WTC11 (cell line): ENCODE measurements around the gene DNAH8. TPM values are rescaled to one million over a fixed set of nuclear protein-coding genes. Genes with fewer than 3 reads are reported as not detected.

ENCODE experiments used
- ATAC-seq: fragments of 200-7000 bp; cut with Tn5 transposase; 2 replicates; pipeline ENCODE4 v1.10.0; 2021; ENCODE audit warnings: mild to moderate bottlenecking, moderate library complexity
- CTCF ChIA-PET: fragments of 300-600 bp; sonication (Branson Sonifier 250); formaldehyde crosslinking; loops from one replicate; lab custom pipeline; 2021; ENCODE audit warnings: antibody characterized with exemption; lab: Charles Lee
- POLR2A ChIA-PET: fragments of 350-600 bp; sonication (Branson Sonifier 250); formaldehyde crosslinking; loops from one replicate; lab custom pipeline; 2021; ENCODE audit warnings: antibody characterized with exemption; lab: Charles Lee
- DNase-seq: peaks from one replicate; pipeline ENCODE4 v3.0.0; 2021; ENCODE audit warnings: low spot score
- H3K27ac Mint-ChIP-seq: 2 replicates; pipeline ENCODE4 v1.8.0; 2021; ENCODE audit warnings: mixed read lengths
- H3K27me3 Mint-ChIP-seq: 2 replicates; pipeline ENCODE4 v1.8.0; 2021; ENCODE audit warnings: low read depth, mild to moderate bottlenecking, moderate library complexity, mixed read lengths
- H3K36me3 Mint-ChIP-seq: 2 replicates; pipeline ENCODE4 v1.8.0; 2021; ENCODE audit warnings: mixed read lengths
- H3K4me1 Mint-ChIP-seq: 2 replicates; pipeline ENCODE4 v1.8.0; 2022; ENCODE audit warnings: mixed read lengths
- H3K4me3 Mint-ChIP-seq: 2 replicates; pipeline ENCODE4 v1.8.0; 2021; ENCODE audit warnings: mild to moderate bottlenecking, moderate library complexity, mixed read lengths
- H3K9me3 Mint-ChIP-seq: 2 replicates; pipeline ENCODE4 v1.8.0; 2021; ENCODE audit warnings: mixed read lengths
- CREM ChIP-seq: sonication (generic); formaldehyde crosslinking; IDR thresholded peaks from 2 replicates; pipeline ENCODE4 v1.8.1; 2022; ENCODE audit warnings: mild to moderate bottlenecking, missing genetic modification reagents, moderate library complexity
- ERG ChIP-seq: fragments of 250-450 bp; sonication (Bioruptor Pico); IDR thresholded peaks from 2 replicates; pipeline ENCODE4 v1.8.0; 2021; ENCODE audit warnings: mild to moderate bottlenecking
- ESRRA ChIP-seq: sonication (generic); formaldehyde crosslinking; IDR thresholded peaks from 2 replicates; pipeline ENCODE4 v1.8.1; 2022; ENCODE audit warnings: mild to moderate bottlenecking, missing genetic modification reagents, borderline replicate concordance
- FOXP1 ChIP-seq: sonication (generic); formaldehyde crosslinking; IDR thresholded peaks from 2 replicates; pipeline ENCODE4 v1.8.0; 2022; ENCODE audit warnings: missing genetic modification reagents, mild to moderate bottlenecking, moderate library complexity, borderline replicate concordance
- GABPB1 ChIP-seq: sonication (generic); formaldehyde crosslinking; IDR thresholded peaks from 2 replicates; pipeline ENCODE4 v1.8.1; 2023; ENCODE audit warnings: mild to moderate bottlenecking, missing genetic modification reagents
- GRHL2 ChIP-seq: fragments of 250-450 bp; sonication (Bioruptor Pico); IDR thresholded peaks from 2 replicates; pipeline ENCODE4 v1.8.0; 2022; ENCODE audit warnings: mild to moderate bottlenecking, moderate library complexity; ENCODE audit not compliant: insufficient replicate concordance, severe bottlenecking
- IRF1 ChIP-seq: sonication (generic); formaldehyde crosslinking; IDR thresholded peaks from 2 replicates; pipeline ENCODE4 v1.8.0; 2023; ENCODE audit warnings: missing genetic modification reagents
- JAZF1 ChIP-seq: fragments of 250-450 bp; sonication (Bioruptor Pico); IDR thresholded peaks from 2 replicates; pipeline ENCODE4 v1.9.0; 2021; ENCODE audit warnings: moderate library complexity, mild to moderate bottlenecking, inconsistent platforms
- KAT7 ChIP-seq: sonication (generic); formaldehyde crosslinking; IDR thresholded peaks from 2 replicates; pipeline ENCODE4 v1.8.1; 2023; ENCODE audit warnings: missing genetic modification reagents, mild to moderate bottlenecking, borderline replicate concordance
- MLX ChIP-seq: sonication (generic); formaldehyde crosslinking; IDR thresholded peaks from 2 replicates; pipeline ENCODE4 v1.8.1; 2023; ENCODE audit warnings: mild to moderate bottlenecking, missing genetic modification reagents, moderate library complexity
- MYBL2 ChIP-seq: sonication (generic); formaldehyde crosslinking; IDR thresholded peaks from 2 replicates; pipeline ENCODE4 v1.8.1; 2023; ENCODE audit warnings: mild to moderate bottlenecking, moderate library complexity, missing genetic modification reagents
- NFATC4 ChIP-seq: fragments of 250-450 bp; sonication (Bioruptor Pico); IDR thresholded peaks from 2 replicates; pipeline ENCODE4 v1.9.0; 2021; ENCODE audit warnings: mild to moderate bottlenecking
- NR3C1 ChIP-seq: sonication (generic); formaldehyde crosslinking; conservative IDR thresholded peaks from 2 replicates; pipeline ENCODE4 v1.8.1; 2023; ENCODE audit warnings: low read depth, mild to moderate bottlenecking, missing genetic modification reagents
- SMAD3 ChIP-seq: sonication (generic); formaldehyde crosslinking; IDR thresholded peaks from 2 replicates; pipeline ENCODE4 v1.8.0; 2022; ENCODE audit warnings: missing genetic modification reagents, mild to moderate bottlenecking, borderline replicate concordance
- SOX15 ChIP-seq: fragments of 250-450 bp; sonication (Bioruptor Pico); IDR thresholded peaks from 2 replicates; pipeline ENCODE4 v1.9.0; 2021; ENCODE audit warnings: mild to moderate bottlenecking
- TCF7 ChIP-seq: sonication (generic); formaldehyde crosslinking; IDR thresholded peaks from 2 replicates; pipeline ENCODE4 v1.8.0; 2022; ENCODE audit warnings: mild to moderate bottlenecking, low read depth, missing genetic modification reagents, moderate library complexity
- ZNF416 ChIP-seq: fragments of 250-450 bp; sonication (Bioruptor Pico); IDR thresholded peaks from 2 replicates; pipeline ENCODE4 v1.9.0; 2021; ENCODE audit warnings: mild to moderate bottlenecking, inconsistent platforms
- total RNA-seq: library from RNA; stranded (reverse); gene quantifications from 3 replicates; pipeline ENCODE4 v1.2.3, GENCODE V29; 2021
- TF ChIP-seq, protein P1 (sequence below): sonication (generic); formaldehyde crosslinking; IDR thresholded peaks from 2 replicates; pipeline ENCODE4 v1.8.0; 2022; ENCODE audit warnings: mild to moderate bottlenecking, missing genetic modification reagents
- TF ChIP-seq, protein P2 (sequence below): sonication (generic); formaldehyde crosslinking; IDR thresholded peaks from 2 replicates; pipeline ENCODE4 v1.8.1; 2022; ENCODE audit warnings: mild to moderate bottlenecking, missing genetic modification reagents, moderate library complexity, borderline replicate concordance
- TF ChIP-seq, protein P3 (sequence below): sonication (generic); formaldehyde crosslinking; IDR thresholded peaks from 2 replicates; pipeline ENCODE4 v1.8.0; 2022; ENCODE audit warnings: mild to moderate bottlenecking, missing genetic modification reagents
- TF ChIP-seq, protein P4 (sequence below): sonication (generic); formaldehyde crosslinking; IDR thresholded peaks from 2 replicates; pipeline ENCODE4 v1.8.0; 2023; ENCODE audit warnings: mild to moderate bottlenecking, missing genetic modification reagents
- TF ChIP-seq, protein P5 (sequence below): sonication (generic); formaldehyde crosslinking; IDR thresholded peaks from 2 replicates; pipeline ENCODE4 v1.8.1; 2023; ENCODE audit warnings: mild to moderate bottlenecking, missing genetic modification reagents, borderline replicate concordance

DNAH8 gene
- total RNA-seq, 1 experiment from 2014 or later: 0.02 TPM

GRCh38 chr6:38784506-38785235 is 69.6 kb downstream of the DNAH8 start:
- no peak for ATAC-seq
- TF ChIP-seq MLX (CRISPR knock-in tag) (no peak), KAT7 (CRISPR knock-in tag) (no peak), NFATC4 (CRISPR knock-in tag) (no peak), JAZF1 (no peak), GRHL2 (CRISPR knock-in tag) (no peak), IRF1 (CRISPR knock-in tag) (no peak)
- TF ChIP-seq, protein P1, sequence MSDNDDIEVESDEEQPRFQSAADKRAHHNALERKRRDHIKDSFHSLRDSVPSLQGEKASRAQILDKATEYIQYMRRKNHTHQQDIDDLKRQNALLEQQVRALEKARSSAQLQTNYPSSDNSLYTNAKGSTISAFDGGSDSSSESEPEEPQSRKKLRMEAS (CRISPR knock-in tag): no peak
- TF ChIP-seq, protein P2, sequence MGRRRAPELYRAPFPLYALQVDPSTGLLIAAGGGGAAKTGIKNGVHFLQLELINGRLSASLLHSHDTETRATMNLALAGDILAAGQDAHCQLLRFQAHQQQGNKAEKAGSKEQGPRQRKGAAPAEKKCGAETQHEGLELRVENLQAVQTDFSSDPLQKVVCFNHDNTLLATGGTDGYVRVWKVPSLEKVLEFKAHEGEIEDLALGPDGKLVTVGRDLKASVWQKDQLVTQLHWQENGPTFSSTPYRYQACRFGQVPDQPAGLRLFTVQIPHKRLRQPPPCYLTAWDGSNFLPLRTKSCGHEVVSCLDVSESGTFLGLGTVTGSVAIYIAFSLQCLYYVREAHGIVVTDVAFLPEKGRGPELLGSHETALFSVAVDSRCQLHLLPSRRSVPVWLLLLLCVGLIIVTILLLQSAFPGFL (CRISPR knock-in tag): no peak
- H3K27me3 Mint-ChIP-seq: no peaks in the 10 kb centered on the region
- peaks cover 17% of the 10 kb centered on the region for H3K4me1 Mint-ChIP-seq
- no peaks in the 10 kb centered on the region for H3K9me3 Mint-ChIP-seq
- no peaks in the 10 kb centered on the region for H3K36me3 Mint-ChIP-seq
- ChIA-PET POLR2A (no interaction called here), CTCF (interaction anchor here (0.6 to 2.4 kb wide), 2 partner anchors 11 to 37 kb away, joined by 3 to 14 read pairs; no protein-coding TSS in a partner anchor)
- no peak for DNase-seq
- H3K27ac Mint-ChIP-seq: no peak overlapping the region
- no peak overlapping the region for H3K4me3 Mint-ChIP-seq

GRCh38 chr6:38786486-38786885 is 71.4 kb downstream of the DNAH8 start:
- ATAC-seq (no peak), DNase-seq (no peak)
- Mint-ChIP-seq H3K27me3 (no peaks in the 10 kb centered on the region), H3K9me3 (no peaks in the 10 kb centered on the region), H3K4me1 (peaks cover 17% of the 10 kb centered on the region), H3K4me3 (no peak overlapping the region), H3K27ac (no peak overlapping the region), H3K36me3 (no peaks in the 10 kb centered on the region)
- POLR2A ChIA-PET: no interaction called here
- CTCF ChIA-PET: no interaction called here
- no peak for TF ChIP-seq ERG (CRISPR knock-in tag)
- TF ChIP-seq ZNF416: no peak
- TF ChIP-seq, protein P3, sequence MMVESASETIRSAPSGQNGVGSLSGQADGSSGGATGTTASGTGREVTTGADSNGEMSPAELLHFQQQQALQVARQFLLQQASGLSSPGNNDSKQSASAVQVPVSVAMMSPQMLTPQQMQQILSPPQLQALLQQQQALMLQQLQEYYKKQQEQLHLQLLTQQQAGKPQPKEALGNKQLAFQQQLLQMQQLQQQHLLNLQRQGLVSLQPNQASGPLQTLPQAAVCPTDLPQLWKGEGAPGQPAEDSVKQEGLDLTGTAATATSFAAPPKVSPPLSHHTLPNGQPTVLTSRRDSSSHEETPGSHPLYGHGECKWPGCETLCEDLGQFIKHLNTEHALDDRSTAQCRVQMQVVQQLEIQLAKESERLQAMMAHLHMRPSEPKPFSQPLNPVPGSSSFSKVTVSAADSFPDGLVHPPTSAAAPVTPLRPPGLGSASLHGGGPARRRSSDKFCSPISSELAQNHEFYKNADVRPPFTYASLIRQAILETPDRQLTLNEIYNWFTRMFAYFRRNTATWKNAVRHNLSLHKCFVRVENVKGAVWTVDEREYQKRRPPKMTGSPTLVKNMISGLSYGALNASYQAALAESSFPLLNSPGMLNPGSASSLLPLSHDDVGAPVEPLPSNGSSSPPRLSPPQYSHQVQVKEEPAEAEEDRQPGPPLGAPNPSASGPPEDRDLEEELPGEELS (CRISPR knock-in tag): no peak
- TF ChIP-seq, protein P4, sequence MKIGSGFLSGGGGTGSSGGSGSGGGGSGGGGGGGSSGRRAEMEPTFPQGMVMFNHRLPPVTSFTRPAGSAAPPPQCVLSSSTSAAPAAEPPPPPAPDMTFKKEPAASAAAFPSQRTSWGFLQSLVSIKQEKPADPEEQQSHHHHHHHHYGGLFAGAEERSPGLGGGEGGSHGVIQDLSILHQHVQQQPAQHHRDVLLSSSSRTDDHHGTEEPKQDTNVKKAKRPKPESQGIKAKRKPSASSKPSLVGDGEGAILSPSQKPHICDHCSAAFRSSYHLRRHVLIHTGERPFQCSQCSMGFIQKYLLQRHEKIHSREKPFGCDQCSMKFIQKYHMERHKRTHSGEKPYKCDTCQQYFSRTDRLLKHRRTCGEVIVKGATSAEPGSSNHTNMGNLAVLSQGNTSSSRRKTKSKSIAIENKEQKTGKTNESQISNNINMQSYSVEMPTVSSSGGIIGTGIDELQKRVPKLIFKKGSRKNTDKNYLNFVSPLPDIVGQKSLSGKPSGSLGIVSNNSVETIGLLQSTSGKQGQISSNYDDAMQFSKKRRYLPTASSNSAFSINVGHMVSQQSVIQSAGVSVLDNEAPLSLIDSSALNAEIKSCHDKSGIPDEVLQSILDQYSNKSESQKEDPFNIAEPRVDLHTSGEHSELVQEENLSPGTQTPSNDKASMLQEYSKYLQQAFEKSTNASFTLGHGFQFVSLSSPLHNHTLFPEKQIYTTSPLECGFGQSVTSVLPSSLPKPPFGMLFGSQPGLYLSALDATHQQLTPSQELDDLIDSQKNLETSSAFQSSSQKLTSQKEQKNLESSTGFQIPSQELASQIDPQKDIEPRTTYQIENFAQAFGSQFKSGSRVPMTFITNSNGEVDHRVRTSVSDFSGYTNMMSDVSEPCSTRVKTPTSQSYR (CRISPR knock-in tag): no peak
- no peak for TF ChIP-seq MYBL2
- no peak for TF ChIP-seq SMAD3
- no peak for TF ChIP-seq TCF7
- TF ChIP-seq CREM (CRISPR knock-in tag): no peak
- no peak for TF ChIP-seq SOX15 (CRISPR knock-in tag)
- TF ChIP-seq GABPB1 (CRISPR knock-in tag): no peak
- no peak for TF ChIP-seq ESRRA (CRISPR knock-in tag)
- no peak for TF ChIP-seq FOXP1
- TF ChIP-seq, protein P5, sequence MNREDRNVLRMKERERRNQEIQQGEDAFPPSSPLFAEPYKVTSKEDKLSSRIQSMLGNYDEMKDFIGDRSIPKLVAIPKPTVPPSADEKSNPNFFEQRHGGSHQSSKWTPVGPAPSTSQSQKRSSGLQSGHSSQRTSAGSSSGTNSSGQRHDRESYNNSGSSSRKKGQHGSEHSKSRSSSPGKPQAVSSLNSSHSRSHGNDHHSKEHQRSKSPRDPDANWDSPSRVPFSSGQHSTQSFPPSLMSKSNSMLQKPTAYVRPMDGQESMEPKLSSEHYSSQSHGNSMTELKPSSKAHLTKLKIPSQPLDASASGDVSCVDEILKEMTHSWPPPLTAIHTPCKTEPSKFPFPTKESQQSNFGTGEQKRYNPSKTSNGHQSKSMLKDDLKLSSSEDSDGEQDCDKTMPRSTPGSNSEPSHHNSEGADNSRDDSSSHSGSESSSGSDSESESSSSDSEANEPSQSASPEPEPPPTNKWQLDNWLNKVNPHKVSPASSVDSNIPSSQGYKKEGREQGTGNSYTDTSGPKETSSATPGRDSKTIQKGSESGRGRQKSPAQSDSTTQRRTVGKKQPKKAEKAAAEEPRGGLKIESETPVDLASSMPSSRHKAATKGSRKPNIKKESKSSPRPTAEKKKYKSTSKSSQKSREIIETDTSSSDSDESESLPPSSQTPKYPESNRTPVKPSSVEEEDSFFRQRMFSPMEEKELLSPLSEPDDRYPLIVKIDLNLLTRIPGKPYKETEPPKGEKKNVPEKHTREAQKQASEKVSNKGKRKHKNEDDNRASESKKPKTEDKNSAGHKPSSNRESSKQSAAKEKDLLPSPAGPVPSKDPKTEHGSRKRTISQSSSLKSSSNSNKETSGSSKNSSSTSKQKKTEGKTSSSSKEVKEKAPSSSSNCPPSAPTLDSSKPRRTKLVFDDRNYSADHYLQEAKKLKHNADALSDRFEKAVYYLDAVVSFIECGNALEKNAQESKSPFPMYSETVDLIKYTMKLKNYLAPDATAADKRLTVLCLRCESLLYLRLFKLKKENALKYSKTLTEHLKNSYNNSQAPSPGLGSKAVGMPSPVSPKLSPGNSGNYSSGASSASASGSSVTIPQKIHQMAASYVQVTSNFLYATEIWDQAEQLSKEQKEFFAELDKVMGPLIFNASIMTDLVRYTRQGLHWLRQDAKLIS (CRISPR knock-in tag): no peak
- TF ChIP-seq NR3C1 (CRISPR knock-in tag): no peak
